Heart left ventricle (tissue), 13 donors: ENCODE results near the gene CLRN3.

ENCODE experiments used
- POLR2A ChIP-seq, 2 donors: fragments of 450-650 bp; IDR thresholded peaks; one replicate each; pipeline ENCODE4 v1.6.1; 2017; ENCODE audit warnings: antibody characterized with exemption in 2 of 2, mild to moderate bottlenecking in 2 of 2, moderate library complexity in 2 of 2
- TF ChIP-seq, protein P1 (sequence below), 12 donors: fragments of 200-600 bp; sonication (generic) in 4 of 12; IDR thresholded peaks; one replicate each; pipeline versions ENCODE4 v1.5.0 to v1.8.0; 2018 to 2022; ENCODE audit warnings: antibody characterized with exemption in 12 of 12, mild to moderate bottlenecking in 5 of 12
- donor health status: ischemic (EF 13 %, LVEDD 7.1; RV severe dilation, severe dysfunction).
- donor health status: DM: no; HTN: yes; CAD: no.
- donor health status: DM: no; HTN: no; CAD: no.
- donor health status: ischemic (EF 25% LVEDD 6.9; RV normal size, moderate dysfunction).
- donor health status: ischemic (EF 25% LVEDD 5.7; RV mildly dilated, moderate dysfunction).
- donor health status: ischemic (EF 35%, LVEDD 5.7; RV mildly dilated, moderate dysfunction).
- donor health status: nonischemic (EF 11% LVEDD 7.7; RV severe dilation, severe dysfunction).
- donor health status: DM: yes; HTN: yes; CAD: no.
- donor health status: PGD.
- donor health status: ischemic (EF 29% LVEDD 5.4; RV normal size, mild dysfunction).
- donor health status: nonischemic (EF 23%, LVEDD 6.1; RV moderate dilation, normal function).

GRCh38 chr10:127880557-127880956 is 12.2 kb downstream of the CLRN3 start:
- TF ChIP-seq, protein P1, sequence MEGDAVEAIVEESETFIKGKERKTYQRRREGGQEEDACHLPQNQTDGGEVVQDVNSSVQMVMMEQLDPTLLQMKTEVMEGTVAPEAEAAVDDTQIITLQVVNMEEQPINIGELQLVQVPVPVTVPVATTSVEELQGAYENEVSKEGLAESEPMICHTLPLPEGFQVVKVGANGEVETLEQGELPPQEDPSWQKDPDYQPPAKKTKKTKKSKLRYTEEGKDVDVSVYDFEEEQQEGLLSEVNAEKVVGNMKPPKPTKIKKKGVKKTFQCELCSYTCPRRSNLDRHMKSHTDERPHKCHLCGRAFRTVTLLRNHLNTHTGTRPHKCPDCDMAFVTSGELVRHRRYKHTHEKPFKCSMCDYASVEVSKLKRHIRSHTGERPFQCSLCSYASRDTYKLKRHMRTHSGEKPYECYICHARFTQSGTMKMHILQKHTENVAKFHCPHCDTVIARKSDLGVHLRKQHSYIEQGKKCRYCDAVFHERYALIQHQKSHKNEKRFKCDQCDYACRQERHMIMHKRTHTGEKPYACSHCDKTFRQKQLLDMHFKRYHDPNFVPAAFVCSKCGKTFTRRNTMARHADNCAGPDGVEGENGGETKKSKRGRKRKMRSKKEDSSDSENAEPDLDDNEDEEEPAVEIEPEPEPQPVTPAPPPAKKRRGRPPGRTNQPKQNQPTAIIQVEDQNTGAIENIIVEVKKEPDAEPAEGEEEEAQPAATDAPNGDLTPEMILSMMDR (IDR thresholded peaks at IDR 0.05) = no peak
- no peak for TF ChIP-seq POLR2A (IDR thresholded peaks at IDR 0.05)
